Activated T-cell treated with anti-CD3 and anti-CD28 coated beads, Interleukin-2, amount 50 U/mL, for 24 hours (primary cell): ENCODE results near the gene BCR.
A peak's percentile ranks its signal among the peaks of the same experiment; 100 is the strongest.

Experiments
- DNase-seq: peaks from one replicate; pipeline ENCODE4 v3.0.0-alpha.2; 2020
- H3K27ac Mint-ChIP-seq: 2 replicates; pipeline ENCODE4 v1.8.0; 2020; ENCODE audit warnings: mild to moderate bottlenecking, mixed read lengths
- H3K27me3 Mint-ChIP-seq: 2 replicates; pipeline ENCODE4 v1.8.0; 2020; ENCODE audit warnings: mixed read lengths
- H3K36me3 Mint-ChIP-seq: 2 replicates; pipeline ENCODE4 v1.8.0; 2020; ENCODE audit warnings: low read depth, mixed read lengths
- H3K4me1 Mint-ChIP-seq: 2 replicates; pipeline ENCODE4 v1.8.0; 2020; ENCODE audit warnings: low read depth, mixed read lengths
- H3K4me3 Mint-ChIP-seq: 2 replicates; pipeline ENCODE4 v1.8.0; 2020; ENCODE audit warnings: mild to moderate bottlenecking, moderate library complexity, mixed read lengths
- H3K9me3 Mint-ChIP-seq: 2 replicates; pipeline ENCODE4 v1.8.0; 2020; ENCODE audit warnings: mixed read lengths

Gene BCR

GRCh38 chr22:23207729-23208393 lies 27.6 kb downstream of the BCR start:
- H3K4me3 Mint-ChIP-seq: no peak overlapping the region
- H3K9me3 Mint-ChIP-seq: no peaks in the 10 kb centered on the region
- peaks cover 56% of the 10 kb centered on the region for H3K36me3 Mint-ChIP-seq
- H3K4me1 Mint-ChIP-seq: peaks cover 46% of the 10 kb centered on the region
- DNase-seq: no peak
- peak overlapping the region; percentile 67 for H3K27ac Mint-ChIP-seq
- no peaks in the 10 kb centered on the region for H3K27me3 Mint-ChIP-seq

- Mint-ChIP-seq H3K27ac (peak overlapping the region; percentile 22), H3K27me3 (no peaks in the 10 kb centered on the region), H3K9me3 (no peaks in the 10 kb centered on the region), H3K4me1 (peaks cover 54% of the 10 kb centered on the region), H3K36me3 (peaks cover 36% of the 10 kb centered on the region), H3K4me3 (no peak overlapping the region)
- no peak for DNase-seq
These were observed 30.3 kb downstream of the BCR start for GRCh38 chr22:23210428-23211170.

DNA sequence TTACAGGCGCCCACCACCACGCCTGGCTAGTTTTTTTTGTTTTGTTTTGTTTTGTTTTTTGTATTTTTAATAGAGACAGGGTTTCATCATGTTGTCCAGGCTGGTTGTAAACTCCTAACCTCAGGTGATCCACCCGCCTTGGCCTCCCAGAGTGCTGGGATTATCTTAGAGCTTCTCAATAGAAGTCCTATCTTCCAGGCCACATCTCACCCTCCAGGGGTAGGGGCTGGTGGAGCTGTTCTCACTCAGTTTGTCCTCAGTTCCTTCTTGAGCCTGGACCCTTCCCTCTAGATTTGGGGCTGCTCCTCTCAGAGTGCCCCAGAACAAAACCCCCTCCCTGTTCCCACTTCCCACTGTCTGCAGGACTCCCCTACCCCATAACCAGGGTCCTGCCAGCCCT lies 31.3 kb downstream of the BCR start:
- H3K9me3 Mint-ChIP-seq: no peaks in the 10 kb centered on the region
- H3K27ac Mint-ChIP-seq: peak overlapping the region; percentile 66
- peaks cover 59% of the 10 kb centered on the region for H3K4me1 Mint-ChIP-seq
- H3K36me3 Mint-ChIP-seq: peaks cover 29% of the 10 kb centered on the region
- DNase-seq: no peak
- H3K27me3 Mint-ChIP-seq: no peaks in the 10 kb centered on the region
- no peak overlapping the region for H3K4me3 Mint-ChIP-seq

- H3K27me3 Mint-ChIP-seq: no peaks in the 10 kb centered on the region
- peaks cover 24% of the 10 kb centered on the region for H3K36me3 Mint-ChIP-seq
- H3K4me3 Mint-ChIP-seq: no peak overlapping the region
- H3K4me1 Mint-ChIP-seq: peaks cover 63% of the 10 kb centered on the region
- DNase-seq: no peak
- no peaks in the 10 kb centered on the region for H3K9me3 Mint-ChIP-seq
- H3K27ac Mint-ChIP-seq: peak overlapping the region; percentile 78
These were observed 32.0 kb downstream of the BCR start for GRCh38 chr22:23212061-23213021.

- H3K27ac Mint-ChIP-seq: peak overlapping the region; percentile 78
These were observed 32.8 kb downstream of the BCR start for GRCh38 chr22:23213022-23213555.

GRCh38 chr22:23213581-23214334 lies 33.4 kb downstream of the BCR start:
- Mint-ChIP-seq H3K4me1 (peaks cover 76% of the 10 kb centered on the region), H3K36me3 (peaks cover 17% of the 10 kb centered on the region), H3K9me3 (no peaks in the 10 kb centered on the region), H3K27me3 (no peaks in the 10 kb centered on the region), H3K27ac (peak overlapping the region; percentile 98), H3K4me3 (no peak overlapping the region)
- DNase-seq: no peak

More at GRCh38 chr22:23213022-23213555, 32.8 kb downstream of the BCR start:
- H3K27me3 Mint-ChIP-seq: no peaks in the 10 kb centered on the region
- H3K4me1 Mint-ChIP-seq: peaks cover 70% of the 10 kb centered on the region
- DNase-seq: no peak
- H3K36me3 Mint-ChIP-seq: peaks cover 17% of the 10 kb centered on the region
- no peak overlapping the region for H3K4me3 Mint-ChIP-seq
- no peaks in the 10 kb centered on the region for H3K9me3 Mint-ChIP-seq

DNA sequence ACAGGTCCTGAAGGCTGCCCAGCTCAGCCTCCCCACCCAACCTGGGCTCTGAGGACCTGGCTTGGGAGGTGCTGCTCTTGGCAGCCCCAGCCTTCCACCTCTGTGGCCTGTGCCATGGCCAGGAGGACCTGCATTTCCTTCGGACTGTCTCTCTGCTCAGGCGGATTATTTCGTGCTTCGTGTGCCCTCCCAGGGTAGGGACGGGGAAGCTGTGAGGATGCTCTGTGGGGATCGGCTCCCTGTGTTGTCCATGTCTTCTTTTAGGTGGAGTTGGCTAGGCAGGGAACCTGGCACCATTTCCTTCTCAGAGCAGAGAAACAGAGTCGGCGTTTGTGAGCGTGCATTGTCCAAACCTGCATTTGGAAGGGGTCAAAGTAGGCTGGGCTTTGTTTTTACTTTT lies 34.1 kb downstream of the BCR start:
- H3K27ac Mint-ChIP-seq: peak overlapping the region; percentile 98
- H3K27me3 Mint-ChIP-seq: no peaks in the 10 kb centered on the region
- DNase-seq: no peak
- H3K9me3 Mint-ChIP-seq: no peaks in the 10 kb centered on the region
- peaks cover 13% of the 10 kb centered on the region for H3K36me3 Mint-ChIP-seq
- no peak overlapping the region for H3K4me3 Mint-ChIP-seq
- peaks cover 81% of the 10 kb centered on the region for H3K4me1 Mint-ChIP-seq

GRCh38 chr22:23215294-23216241 lies 35.3 kb downstream of the BCR start:
- Mint-ChIP-seq H3K4me1 (peaks cover 90% of the 10 kb centered on the region), H3K9me3 (no peaks in the 10 kb centered on the region), H3K4me3 (peak overlapping the region; percentile 71), H3K27me3 (no peaks in the 10 kb centered on the region), H3K36me3 (peaks cover 11% of the 10 kb centered on the region), H3K27ac (peak overlapping the region; percentile 98)
- no peak for DNase-seq

DNA sequence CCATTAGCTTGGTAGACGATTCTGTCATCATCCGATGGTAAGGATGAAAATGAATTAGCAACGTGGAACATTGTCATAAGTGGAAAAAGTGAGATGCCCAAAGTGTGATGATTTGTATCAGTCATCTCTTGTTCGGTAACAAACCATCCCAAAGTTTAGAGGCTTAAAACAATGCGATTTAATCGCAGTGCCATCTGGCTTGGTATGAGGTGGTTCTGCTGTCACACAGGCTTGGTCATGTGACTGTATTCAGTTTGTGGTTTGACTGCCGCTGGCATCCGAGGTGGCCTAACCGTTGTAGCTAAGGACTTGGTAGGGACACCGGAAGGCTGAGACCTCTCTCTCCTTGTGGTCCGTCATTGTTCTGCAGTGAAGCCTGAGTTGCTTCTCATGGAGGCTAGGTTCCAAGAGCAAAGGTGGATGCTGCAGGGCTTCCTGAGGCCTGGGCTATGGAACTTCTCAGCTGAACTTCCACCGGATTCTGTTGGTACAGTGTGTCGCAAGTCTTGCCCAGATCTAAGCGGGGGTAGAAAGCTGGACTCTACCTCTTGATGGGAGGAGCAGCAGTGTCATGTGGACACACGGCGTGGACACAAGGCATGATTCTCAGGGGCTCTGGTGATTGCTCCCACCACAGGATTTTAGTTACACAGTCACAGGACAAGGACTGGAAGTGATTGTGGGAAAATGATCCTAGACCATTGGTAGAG lies 36.3 kb downstream of the BCR start:
- Mint-ChIP-seq H3K27me3 (no peaks in the 10 kb centered on the region), H3K27ac (peak overlapping the region; percentile 98), H3K36me3 (peaks cover 12% of the 10 kb centered on the region), H3K9me3 (no peaks in the 10 kb centered on the region), H3K4me1 (peaks cover 96% of the 10 kb centered on the region), H3K4me3 (peak overlapping the region; percentile 71)
- peak; percentile 65 for DNase-seq

DNA sequence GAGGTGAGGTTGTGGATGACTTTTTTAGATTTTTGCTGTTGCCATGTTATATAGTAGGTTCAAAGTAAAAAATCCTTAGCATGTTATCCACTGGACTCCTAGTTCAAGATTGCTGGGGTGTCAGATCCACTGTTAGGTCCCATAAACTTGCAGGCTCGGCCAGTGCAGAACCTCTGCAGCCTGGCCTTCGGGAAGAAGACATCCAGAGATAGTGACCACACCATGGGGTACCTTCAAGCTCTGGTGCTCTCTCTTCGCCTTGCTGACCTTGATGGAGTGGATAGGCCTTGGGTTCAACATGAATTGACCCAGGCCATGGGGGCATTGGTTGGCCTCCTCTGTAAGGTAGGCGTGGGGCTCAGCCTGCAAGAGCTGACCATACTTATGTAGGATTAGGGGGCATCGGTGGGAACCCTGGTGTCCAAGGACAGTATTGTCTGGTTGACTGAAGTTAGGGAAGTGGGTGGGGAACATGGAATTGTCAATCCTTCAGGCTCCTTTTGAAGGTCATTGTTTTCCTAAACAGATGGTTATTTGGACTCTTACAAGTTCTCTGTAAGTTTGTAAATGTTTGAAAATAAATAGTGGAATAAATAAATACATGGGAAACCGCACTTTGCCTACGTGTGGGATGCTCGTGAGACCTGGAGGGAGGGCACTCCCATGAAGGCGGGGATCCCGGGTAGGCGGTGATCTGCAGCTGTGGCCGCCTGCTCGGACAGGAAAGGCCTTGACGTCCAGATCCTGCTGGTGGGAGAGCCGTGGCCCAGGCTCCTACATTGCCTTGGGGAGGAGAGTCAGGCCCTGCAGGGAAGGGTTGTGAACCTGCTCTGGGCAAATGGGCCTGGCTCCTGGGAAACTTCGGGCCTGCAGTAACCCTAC lies 37.1 kb downstream of the BCR start:
- Mint-ChIP-seq H3K36me3 (peaks cover 9% of the 10 kb centered on the region), H3K9me3 (no peaks in the 10 kb centered on the region), H3K27me3 (no peaks in the 10 kb centered on the region), H3K4me3 (peak overlapping the region; percentile 71), H3K27ac (peak overlapping the region; percentile 98), H3K4me1 (peaks cover 96% of the 10 kb centered on the region)
- DNase-seq: no peak

DNA sequence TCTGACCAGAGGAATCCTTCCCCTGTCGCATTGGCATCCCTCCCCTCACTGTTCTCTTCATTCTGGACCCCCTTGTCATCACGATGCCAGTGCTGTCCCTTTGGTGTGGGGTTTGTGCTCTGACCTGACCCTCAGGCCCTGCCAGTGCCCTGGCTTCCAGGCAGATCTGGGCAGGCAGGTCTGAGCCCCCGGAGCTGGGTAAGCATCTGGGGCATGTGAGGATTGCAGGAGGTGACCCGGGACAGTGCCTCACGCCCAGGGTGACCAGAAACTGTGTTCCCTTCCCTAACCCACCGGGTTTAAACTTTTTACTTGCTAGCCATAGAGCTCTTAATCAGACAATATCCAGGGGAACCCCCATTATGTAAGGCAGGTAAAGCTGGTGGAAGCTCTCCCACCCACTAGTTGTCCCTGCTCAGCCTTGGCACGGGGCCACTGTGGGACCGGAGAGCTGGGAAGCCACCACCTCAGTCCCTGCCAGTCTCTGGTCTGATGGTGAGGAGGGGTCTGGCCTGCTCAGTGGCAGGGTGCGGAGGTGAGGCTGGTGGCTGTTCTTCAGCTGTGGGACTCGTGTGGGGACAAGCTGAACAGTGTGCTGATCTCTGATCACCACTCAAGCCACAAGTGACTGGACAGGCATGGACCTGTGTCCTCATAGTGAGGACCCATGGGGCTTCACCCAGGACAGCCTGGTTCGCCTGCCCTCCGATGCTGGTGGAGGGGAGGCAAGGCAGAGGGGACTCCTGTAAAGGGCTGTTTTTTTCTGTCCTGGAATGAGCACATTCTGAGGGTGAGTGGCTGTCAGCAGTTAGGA lies 38.0 kb downstream of the BCR start:
- H3K27me3 Mint-ChIP-seq: no peaks in the 10 kb centered on the region
- peak overlapping the region; percentile 98 for H3K27ac Mint-ChIP-seq
- H3K4me3 Mint-ChIP-seq: peak overlapping the region; percentile 69
- no peak for DNase-seq
- peaks cover 7% of the 10 kb centered on the region for H3K36me3 Mint-ChIP-seq
- peaks cover 97% of the 10 kb centered on the region for H3K4me1 Mint-ChIP-seq
- H3K9me3 Mint-ChIP-seq: no peaks in the 10 kb centered on the region
